Neural cell (in vitro differentiated cells): ENCODE results near the gene FKBP14. TPM values are rescaled to one million over a fixed set of nuclear protein-coding genes. Genes with fewer than 3 reads are reported as not detected.
A peak's percentile ranks its signal among the peaks of the same experiment; 100 is the strongest.

ENCODE experiments used
- H2AFZ ChIP-seq: fragments of 200-600, 300-800 bp; sonication (generic), shearing (Covaris generic); 2 replicates; pipeline ENCODE4 v1.6.0; 2014; ENCODE audit warnings: low read depth, mild to moderate bottlenecking, antibody characterized with exemption, low read length, moderate library complexity
- H3F3A ChIP-seq: fragments of 200-600 bp; shearing (Covaris generic); 2 replicates; pipeline ENCODE4 v1.6.1; 2016; ENCODE audit warnings: mild to moderate bottlenecking, moderate library complexity, mixed read lengths, antibody characterized with exemption, low read length; ENCODE audit not compliant: insufficient read depth, poor library complexity, severe bottlenecking
- H3K27ac ChIP-seq: fragments of 200-600, 300-800 bp; sonication (generic), shearing (Covaris generic); 2 replicates; pipeline ENCODE4 v1.5.1; 2014; ENCODE audit warnings: mild to moderate bottlenecking, low read length, moderate library complexity
- H3K27me3 ChIP-seq: fragments of 300-800, 200-600 bp; sonication (generic), shearing (Covaris generic); 2 replicates; pipeline ENCODE4 v1.6.0; 2014; ENCODE audit warnings: mild to moderate bottlenecking, low read depth, low read length, moderate library complexity; ENCODE audit not compliant: insufficient read depth
- H3K36me3 ChIP-seq: fragments of 300-800, 200-600 bp; sonication (generic), shearing (Covaris generic); 2 replicates; pipeline ENCODE4 v1.5.1; 2014; ENCODE audit warnings: mild to moderate bottlenecking, antibody characterized with exemption, low read length, moderate library complexity; ENCODE audit not compliant: insufficient read depth
- H3K4me2 ChIP-seq: fragments of 300-800, 200-600 bp; sonication (generic), shearing (Covaris generic); 2 replicates; pipeline ENCODE4 v1.6.0; 2014; ENCODE audit warnings: mild to moderate bottlenecking, low read length
- H3K4me3 ChIP-seq: fragments of 300-800, 200-600 bp; sonication (generic), shearing (Covaris generic); 2 replicates; pipeline ENCODE4 v1.5.1; 2014; ENCODE audit warnings: mild to moderate bottlenecking, low read length, moderate library complexity
- H3K79me2 ChIP-seq: fragments of 200-600 bp; shearing (Covaris generic); replicated peaks from 2 replicates; pipeline ENCODE4 v1.6.0; 2014; ENCODE audit warnings: mild to moderate bottlenecking, low read length, moderate library complexity; ENCODE audit not compliant: insufficient read depth
- H3K9ac ChIP-seq: fragments of 300-800, 200-600 bp; sonication (generic), shearing (Covaris generic); 2 replicates; pipeline ENCODE4 v1.6.1; 2016; ENCODE audit warnings: mild to moderate bottlenecking, low read length, mixed read lengths
- H3K9me2 ChIP-seq: fragments of 200-600 bp; shearing (Covaris generic); 2 replicates; pipeline ENCODE4 v1.6.1; 2016; ENCODE audit warnings: mild to moderate bottlenecking, low read length, mixed read lengths; ENCODE audit not compliant: insufficient read depth
- H3K9me3 ChIP-seq: fragments of 200-600, 300-800 bp; sonication (generic), shearing (Covaris generic); 2 replicates; pipeline ENCODE4 v1.6.1; 2016; ENCODE audit warnings: mild to moderate bottlenecking, mixed run types, low read length, moderate library complexity, mixed read lengths
- H4K20me1 ChIP-seq: fragments of 200-600 bp; shearing (Covaris generic); 2 replicates; pipeline ENCODE4 v1.6.1; 2016; ENCODE audit warnings: mild to moderate bottlenecking, mixed run types; ENCODE audit not compliant: insufficient read depth
- CTCF ChIP-seq: fragments of 450-650 bp; IDR thresholded peaks from 2 replicates; pipeline ENCODE4 v1.5.1; 2014; ENCODE audit warnings: antibody characterized with exemption, mild to moderate bottlenecking, moderate library complexity; ENCODE audit not compliant: poor library complexity, severe bottlenecking
- EZH2 ChIP-seq: fragments of 200-600, 300-800 bp; shearing (Covaris generic), sonication (generic); IDR thresholded peaks from 2 replicates; pipeline ENCODE4 v1.6.1; 2014; ENCODE audit warnings: antibody characterized with exemption, low read length, borderline replicate concordance, mild to moderate bottlenecking; ENCODE audit not compliant: insufficient read depth, poor library complexity, severe bottlenecking
- MXI1 ChIP-seq: fragments of 450-650 bp; conservative IDR thresholded peaks from 2 replicates; pipeline ENCODE4 v1.6.1; 2014; ENCODE audit warnings: antibody characterized with exemption, mild to moderate bottlenecking; ENCODE audit not compliant: poor library complexity, severe bottlenecking
- POLR2AphosphoS5 ChIP-seq: IDR thresholded peaks from 2 replicates; pipeline ENCODE4 v1.6.1; 2012
- RAD21 ChIP-seq: fragments of 450-650 bp; conservative IDR thresholded peaks from 2 replicates; pipeline ENCODE4 v1.6.1; 2014; ENCODE audit warnings: antibody characterized with exemption, mild to moderate bottlenecking, moderate library complexity
- REST ChIP-seq: IDR thresholded peaks from 2 replicates; pipeline ENCODE4 v1.6.1; 2012; ENCODE audit warnings: borderline replicate concordance
- SMC3 ChIP-seq: fragments of 450-650 bp; conservative IDR thresholded peaks from 2 replicates; pipeline ENCODE4 v1.6.1; 2014; ENCODE audit warnings: antibody characterized with exemption, mild to moderate bottlenecking, moderate library complexity; ENCODE audit not compliant: poor library complexity
- TAF1 ChIP-seq: IDR thresholded peaks from 2 replicates; pipeline ENCODE4 v1.6.1; 2012; ENCODE audit warnings: low read depth
- polyA plus RNA-seq: library from polyadenylated mRNA; depleted of rRNA; stranded (reverse); fragments of >200 nt; gene quantifications from 2 replicates; pipeline ENCODE4 v1.2.3, GENCODE V29; 2014

FKBP14 gene
- polyA plus RNA-seq, 1 donor from 2014 or later, result 36.7 TPM

- Histone ChIP-seq H3K4me2 (peak within 1 kb of the TSS; percentile 77), H4K20me1 (no peaks in the 10 kb centered on the region), H3K9me3 (peaks cover 3% of the 10 kb centered on the region), H3K36me3 (no peaks in the 10 kb centered on the region), H3K4me3 (peak within 1 kb of the TSS; percentile 99), H3K79me2 (peaks cover 44% of the 10 kb centered on the region), H3F3A (no peaks in the 10 kb centered on the region), H3K9ac (peak within 1 kb of the TSS; percentile 97), H2AFZ (peak within 1 kb of the TSS; percentile 83), H3K27me3 (no peaks in the 10 kb centered on the region), H3K27ac (peak within 1 kb of the TSS; percentile 90), H3K9me2 (no peaks in the 10 kb centered on the region)
- peak; percentile 71 for TF ChIP-seq POLR2AphosphoS5
- TF ChIP-seq CTCF, result peak; percentile 35
- TF ChIP-seq SMC3, result peak; percentile 32
- peak; percentile 80 for TF ChIP-seq REST
- no peak for TF ChIP-seq RAD21
- TF ChIP-seq TAF1, result no peak
- TF ChIP-seq EZH2, result no peak
These were observed 37.1 kb downstream of the FKBP14 start, which contains the start of gene SCRN1 for GRCh38 chr7:29989257-29989995. Gene SCRN1 (minus strand): TSS chr7:29989801. CDS start chr7:29969067, 20,734 bp downstream.

- no peaks in the 10 kb centered on the region for H3K36me3 ChIP-seq
- no peaks in the 10 kb centered on the region for H3K9me2 ChIP-seq
- peak overlapping the region; percentile 99 for H3K4me3 ChIP-seq
- peak overlapping the region; percentile 97 for H3K9ac ChIP-seq
- H4K20me1 ChIP-seq, result no peaks in the 10 kb centered on the region
- H3K27ac ChIP-seq, result peak overlapping the region; percentile 90
- H3K4me2 ChIP-seq, result peak overlapping the region; percentile 77
- no peaks in the 10 kb centered on the region for H3K27me3 ChIP-seq
- no peak for TF ChIP-seq RAD21
- TF ChIP-seq MXI1, result peak; percentile 23
- peak; percentile 19 for TF ChIP-seq SMC3
- H3K79me2 ChIP-seq, result peaks cover 52% of the 10 kb centered on the region
- H2AFZ ChIP-seq, result peak overlapping the region; percentile 83
- peaks cover 3% of the 10 kb centered on the region for H3K9me3 ChIP-seq
- H3F3A ChIP-seq, result no peaks in the 10 kb centered on the region
These were observed 37.9 kb downstream of the FKBP14 start for GRCh38 chr7:29988424-29989256.
